ENCODE measurements around the gene CCDC170. TPM values are rescaled to one million over a fixed set of nuclear protein-coding genes. Genes with fewer than 3 reads are reported as not detected.

Gene CCDC170
- total and polyA plus RNA-seq, 2 of the 8 experiments (the other 6 are each of a cell fraction or from before 2014, with no cell fraction given) = 0.06 to 0.09 TPM

DNA sequence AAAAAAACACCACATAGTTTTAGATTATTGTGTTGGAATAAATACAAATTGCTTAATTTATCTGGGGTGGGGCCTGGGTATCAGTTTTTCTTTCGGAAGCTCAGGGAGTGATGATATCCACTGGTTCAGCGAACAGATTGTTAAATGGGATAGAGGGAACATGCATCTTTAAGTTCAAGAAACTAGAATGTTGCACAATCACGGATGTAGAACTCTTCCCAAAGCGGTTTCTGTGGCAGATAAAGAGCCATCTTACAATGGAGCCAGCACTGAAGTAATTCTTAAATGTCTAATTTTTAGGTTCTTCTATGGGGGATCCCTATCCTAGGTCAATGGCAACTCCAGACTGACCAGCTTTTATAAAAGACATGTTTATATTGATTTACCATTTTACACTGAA lies 32.1 kb upstream of the CCDC170 start:
- Histone ChIP-seq H3K23me2 (ENCODE audit: low read depth, low read length) (no peaks in the 10 kb centered on the region), H2BK20ac (ENCODE audit: low read length) (no peak overlapping the region), H4K91ac (replicated peaks; ENCODE audit: insufficient read length, low read length) (no peak overlapping the region), H4K20me1 (replicated peaks in 1 of 2; ENCODE audit: control insufficient read depth in 1 of 2, insufficient read depth in 2 of 2, low read length in 2 of 2) (no peaks in the 10 kb centered on the region), H4K5ac (ENCODE audit: insufficient read length, low read depth, low read length) (no peak overlapping the region), H2BK120ac (replicated peaks; ENCODE audit: low read depth, low read length) (no peak overlapping the region), H2AK5ac (ENCODE audit: low read depth, low read length) (no peak overlapping the region), H3K27me3 (replicated peaks in 1 of 4; ENCODE audit: control insufficient read depth in 3 of 4, extremely low read depth in 1 of 4, insufficient read depth in 3 of 4, low read length in 3 of 4) (no peaks in the 10 kb centered on the region), H3K56ac (replicated peaks; ENCODE audit: insufficient read length, low read depth, low read length) (no peak overlapping the region), H3K18ac (ENCODE audit: extremely low read depth, low read length) (no peak overlapping the region), H3K9ac (replicated peaks in 1 of 4; ENCODE audit: extremely low read depth in 1 of 4, low read depth in 3 of 4, low read length in 3 of 4) (no peak overlapping the region), H4K8ac (ENCODE audit: extremely low read depth, insufficient read depth, low read length) (no peak overlapping the region), H3K4me1 (replicated peaks in 1 of 4; ENCODE audit: control insufficient read depth in 3 of 4, insufficient read depth in 4 of 4, low read length in 3 of 4) (no peaks in the 10 kb centered on the region), H3K14ac (ENCODE audit: insufficient read length) (no peak overlapping the region), H3K27ac (ENCODE audit: low read depth, low read length) (no peak overlapping the region), H3K79me2 (ENCODE audit: control insufficient read depth in 1 of 2, insufficient read depth in 2 of 2, low read length in 2 of 2) (peaks cover 0 to 14% of the 10 kb centered on the region in 2 experiments; a peak in 2 of 4 replicates), H3K79me1 (ENCODE audit: low read depth, low read length) (no peaks in the 10 kb centered on the region; the same call in 1 of the 2 replicates), H3K9me3 (ENCODE audit: insufficient read depth in 2 of 2, low read depth in 1 of 2, low read length in 1 of 2) (no peaks in the 10 kb centered on the region), H3K4me2 (ENCODE audit: insufficient read depth in 1 of 2, low read depth in 2 of 2, low read length in 2 of 2) (no peak overlapping the region), H3K4me3 (ENCODE audit: extremely low read depth in 1 of 4, insufficient read depth in 2 of 4, low read depth in 3 of 4, low read length in 4 of 4) (no peak overlapping the region), H3K23ac (ENCODE audit: insufficient read length) (no peak overlapping the region), H3K36me3 (ENCODE audit: control insufficient read depth in 2 of 4, insufficient read depth in 4 of 4, low read length in 3 of 4) (peaks cover 6 to 67% (median 28%) of the 10 kb centered on the region in 4 experiments), H2BK5ac (ENCODE audit: low read depth, low read length) (no peak overlapping the region), H2BK15ac (ENCODE audit: low read length) (no peak overlapping the region), H3K4ac (replicated peaks; ENCODE audit: insufficient read length, low read depth, low read length) (no peak overlapping the region), H2BK12ac (ENCODE audit: low read depth, low read length) (no peak overlapping the region), H2AFZ (ENCODE audit: low read length) (no peak overlapping the region)
- no peak for FAIRE-seq
- DNase-seq (ENCODE audit: low read depth in 1 of 2, low spot score in 2 of 2) = no peak
- TF ChIP-seq, protein P1, sequence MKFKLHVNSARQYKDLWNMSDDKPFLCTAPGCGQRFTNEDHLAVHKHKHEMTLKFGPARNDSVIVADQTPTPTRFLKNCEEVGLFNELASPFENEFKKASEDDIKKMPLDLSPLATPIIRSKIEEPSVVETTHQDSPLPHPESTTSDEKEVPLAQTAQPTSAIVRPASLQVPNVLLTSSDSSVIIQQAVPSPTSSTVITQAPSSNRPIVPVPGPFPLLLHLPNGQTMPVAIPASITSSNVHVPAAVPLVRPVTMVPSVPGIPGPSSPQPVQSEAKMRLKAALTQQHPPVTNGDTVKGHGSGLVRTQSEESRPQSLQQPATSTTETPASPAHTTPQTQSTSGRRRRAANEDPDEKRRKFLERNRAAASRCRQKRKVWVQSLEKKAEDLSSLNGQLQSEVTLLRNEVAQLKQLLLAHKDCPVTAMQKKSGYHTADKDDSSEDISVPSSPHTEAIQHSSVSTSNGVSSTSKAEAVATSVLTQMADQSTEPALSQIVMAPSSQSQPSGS (IDR thresholded peaks at IDR 0.05; ENCODE audit: low read length) = no peak
- TF ChIP-seq SIN3A (conservative IDR thresholded peaks at IDR 0.05 in 1 of 2, IDR thresholded peaks at IDR 0.05 in 1 of 2; ENCODE audit: low read depth in 1 of 2, low read length in 2 of 2) (no peak), CBX5 (IDR thresholded peaks at IDR 0.05; ENCODE audit: low read depth, low read length) (no peak)
- 83% methylated on average over 4 of the region's 4 CpGs; no CpG with 5 or more reads in 1 of the 2 experiments for WGBS, 2 experiments (ENCODE audit: extremely low coverage in 1 of 2, insufficient coverage in 1 of 2, insufficient read length in 1 of 2, insufficient replicate concordance in 2 of 2, low coverage in 1 of 2, low lambda C conversion rate in 2 of 2, missing lambda C conversion rate in 1 of 2)
- ChIA-PET CTCF (ENCODE audit: partially characterized antibody) (no interaction called here), POLR2A (ENCODE audit: partially characterized antibody) (interaction anchor here (2.5 kb wide), 1 partner anchor 9 kb away, joined by 5 read pairs; the partner anchor contains the start of gene RMND1)
